ENCODE data around the gene ANKRD11.

- TF ChIP-seq, protein P1, sequence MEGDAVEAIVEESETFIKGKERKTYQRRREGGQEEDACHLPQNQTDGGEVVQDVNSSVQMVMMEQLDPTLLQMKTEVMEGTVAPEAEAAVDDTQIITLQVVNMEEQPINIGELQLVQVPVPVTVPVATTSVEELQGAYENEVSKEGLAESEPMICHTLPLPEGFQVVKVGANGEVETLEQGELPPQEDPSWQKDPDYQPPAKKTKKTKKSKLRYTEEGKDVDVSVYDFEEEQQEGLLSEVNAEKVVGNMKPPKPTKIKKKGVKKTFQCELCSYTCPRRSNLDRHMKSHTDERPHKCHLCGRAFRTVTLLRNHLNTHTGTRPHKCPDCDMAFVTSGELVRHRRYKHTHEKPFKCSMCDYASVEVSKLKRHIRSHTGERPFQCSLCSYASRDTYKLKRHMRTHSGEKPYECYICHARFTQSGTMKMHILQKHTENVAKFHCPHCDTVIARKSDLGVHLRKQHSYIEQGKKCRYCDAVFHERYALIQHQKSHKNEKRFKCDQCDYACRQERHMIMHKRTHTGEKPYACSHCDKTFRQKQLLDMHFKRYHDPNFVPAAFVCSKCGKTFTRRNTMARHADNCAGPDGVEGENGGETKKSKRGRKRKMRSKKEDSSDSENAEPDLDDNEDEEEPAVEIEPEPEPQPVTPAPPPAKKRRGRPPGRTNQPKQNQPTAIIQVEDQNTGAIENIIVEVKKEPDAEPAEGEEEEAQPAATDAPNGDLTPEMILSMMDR (optimal IDR thresholded peaks at IDR 0.05 in 1 of 3, IDR thresholded peaks at IDR 0.05 in 1 of 3, conservative IDR thresholded peaks at IDR 0.05 in 1 of 3; ENCODE audit: extremely low read depth in 1 of 3, insufficient read depth in 2 of 3, low read length in 3 of 3) = no peak
- TF ChIP-seq EZH2 (IDR thresholded peaks at IDR 0.05; ENCODE audit: low read length) = no peak
Measured at GRCh38 chr16:89512453-89512852, 22.1 kb upstream of the ANKRD11 start.
